Loucy (cell line): ENCODE results near the gene MYO1E.

Source experiments
- H2AFZ ChIP-seq: fragments of 200-600 bp; sonication (generic); 2 replicates; pipeline ENCODE4 v1.6.0; 2016; ENCODE audit warnings: antibody characterized with exemption, mild to moderate bottlenecking, low read length, moderate library complexity
- H3F3A ChIP-seq: fragments of 200-600 bp; 2 replicates; pipeline ENCODE4 v1.6.0; 2016; ENCODE audit warnings: antibody characterized with exemption, low read depth, mild to moderate bottlenecking
- H3K27me3 ChIP-seq: fragments of 200-600 bp; sonication (generic); 2 replicates; pipeline ENCODE4 v1.6.1; 2014; ENCODE audit warnings: low read length, mild to moderate bottlenecking; ENCODE audit not compliant: insufficient read depth, poor library complexity, severe bottlenecking
- H3K36me3 ChIP-seq: fragments of 200-600 bp; sonication (generic); 2 replicates; pipeline ENCODE4 v1.6.1; 2016; ENCODE audit warnings: low read length; ENCODE audit not compliant: insufficient read depth
- H3K4me1 ChIP-seq: fragments of 200-600 bp; sonication (generic); 2 replicates; pipeline ENCODE4 v1.5.1; 2014; ENCODE audit warnings: low read length, mild to moderate bottlenecking; ENCODE audit not compliant: insufficient read depth, poor library complexity, severe bottlenecking
- H3K4me2 ChIP-seq: fragments of 200-600 bp; sonication (generic); 2 replicates; pipeline ENCODE4 v1.6.0; 2014; ENCODE audit warnings: antibody characterized with exemption, low read length, low read depth, mild to moderate bottlenecking; ENCODE audit not compliant: poor library complexity, severe bottlenecking
- H3K4me3 ChIP-seq: fragments of 200-600 bp; sonication (generic); 2 replicates; pipeline ENCODE4 v1.5.1; 2014; ENCODE audit warnings: low read length, mild to moderate bottlenecking, mixed read lengths; ENCODE audit not compliant: poor library complexity, severe bottlenecking
- H3K79me2 ChIP-seq: fragments of 200-600 bp; sonication (generic); 2 replicates; pipeline ENCODE4 v1.6.1; 2014; ENCODE audit warnings: low read length; ENCODE audit not compliant: insufficient read depth
- H3K9ac ChIP-seq: fragments of 200-600 bp; sonication (generic); 2 replicates; pipeline ENCODE4 v1.6.0; 2014; ENCODE audit warnings: mild to moderate bottlenecking, low read depth, low read length, moderate library complexity; ENCODE audit not compliant: poor library complexity, severe bottlenecking
- H3K9me2 ChIP-seq: fragments of 200-600 bp; sonication (generic); replicated peaks from 2 replicates; pipeline ENCODE4 v1.6.1; 2016; ENCODE audit warnings: low read depth, low read length, mixed read lengths
- H3K9me3 ChIP-seq: fragments of 200-600 bp; sonication (generic); 2 replicates; pipeline ENCODE4 v1.6.1; 2014; ENCODE audit warnings: mild to moderate bottlenecking, antibody characterized with exemption, low read length, low read depth; ENCODE audit not compliant: insufficient read depth
- H4K20me1 ChIP-seq: fragments of 200-600 bp; sonication (generic); 2 replicates; pipeline ENCODE4 v1.6.0; 2014; ENCODE audit warnings: antibody characterized with exemption, low read length, mild to moderate bottlenecking; ENCODE audit not compliant: insufficient read depth, poor library complexity, severe bottlenecking
- EZH2phosphoT487 ChIP-seq: fragments of 200-600 bp; IDR thresholded peaks from 2 replicates; pipeline ENCODE4 v1.6.1; 2018; ENCODE audit warnings: antibody characterized with exemption, mild to moderate bottlenecking, moderate library complexity, borderline replicate concordance
- TF ChIP-seq, protein P1 (sequence below): fragments of 200-600 bp; sonication (generic); conservative IDR thresholded peaks from 2 replicates; pipeline ENCODE4 v1.5.1; 2014; ENCODE audit warnings: mild to moderate bottlenecking, antibody characterized with exemption, low read length

MYO1E gene

DNA sequence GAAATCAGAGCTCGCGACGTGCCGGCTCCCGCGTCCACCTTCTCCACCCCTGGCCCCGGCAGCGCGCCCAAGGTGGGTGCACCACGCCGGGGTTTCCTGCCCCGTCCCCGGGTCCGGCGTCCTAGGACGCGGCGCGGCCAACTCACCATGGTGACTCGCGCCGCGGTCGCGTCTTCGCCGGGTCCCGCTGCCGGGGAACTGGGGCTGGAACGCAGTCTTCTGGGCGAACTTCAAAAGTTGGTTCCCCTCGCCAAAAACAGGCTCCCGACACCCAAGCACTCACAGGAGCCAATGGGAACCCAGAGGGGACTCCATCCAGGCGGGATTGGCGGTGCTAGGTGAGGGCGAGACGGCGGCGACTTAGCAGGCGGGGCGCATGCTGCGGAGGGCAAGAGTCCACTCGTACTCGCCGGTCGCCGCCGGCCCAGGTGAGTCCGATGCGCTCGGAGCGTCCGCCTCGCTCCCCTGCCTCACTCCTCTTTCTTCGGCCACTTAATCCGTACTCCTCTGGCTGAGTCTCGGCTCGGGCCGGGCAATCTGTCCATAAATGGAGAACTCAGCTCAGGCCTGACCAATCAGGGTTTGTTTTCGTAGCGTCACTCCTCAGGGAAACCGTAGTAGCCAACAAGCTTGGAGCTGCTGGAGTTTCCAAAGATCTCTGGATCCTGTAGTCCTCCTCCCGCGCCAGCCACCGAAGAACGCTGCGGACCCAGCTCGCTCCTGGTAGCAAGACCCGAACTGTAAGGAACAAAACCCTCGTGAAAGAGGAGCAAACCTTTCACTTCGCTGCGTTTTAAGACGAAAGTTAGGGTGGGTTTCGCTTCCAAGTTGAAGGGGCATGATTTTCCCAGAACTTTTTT, at the start of gene MYO1E:
Gene MYO1E, minus strand, starts transcription at position 520 of the 860 bp plus-strand sequence. Its CDS starts 371 bp downstream, at position 149.
- Histone ChIP-seq H3K9me3 (no peaks in the 10 kb centered on the region), H3F3A (no peaks in the 10 kb centered on the region), H3K79me2 (no peaks in the 10 kb centered on the region), H3K9ac (no peak within 1 kb of the TSS), H4K20me1 (no peaks in the 10 kb centered on the region), H3K36me3 (no peaks in the 10 kb centered on the region), H3K4me3 (no peak within 1 kb of the TSS), H2AFZ (no peak within 1 kb of the TSS), H3K4me2 (no peak within 1 kb of the TSS), H3K9me2 (no peaks in the 10 kb centered on the region), H3K4me1 (no peaks in the 10 kb centered on the region), H3K27me3 (no peaks in the 10 kb centered on the region)
- no peak for TF ChIP-seq EZH2phosphoT487
- TF ChIP-seq, protein P1, sequence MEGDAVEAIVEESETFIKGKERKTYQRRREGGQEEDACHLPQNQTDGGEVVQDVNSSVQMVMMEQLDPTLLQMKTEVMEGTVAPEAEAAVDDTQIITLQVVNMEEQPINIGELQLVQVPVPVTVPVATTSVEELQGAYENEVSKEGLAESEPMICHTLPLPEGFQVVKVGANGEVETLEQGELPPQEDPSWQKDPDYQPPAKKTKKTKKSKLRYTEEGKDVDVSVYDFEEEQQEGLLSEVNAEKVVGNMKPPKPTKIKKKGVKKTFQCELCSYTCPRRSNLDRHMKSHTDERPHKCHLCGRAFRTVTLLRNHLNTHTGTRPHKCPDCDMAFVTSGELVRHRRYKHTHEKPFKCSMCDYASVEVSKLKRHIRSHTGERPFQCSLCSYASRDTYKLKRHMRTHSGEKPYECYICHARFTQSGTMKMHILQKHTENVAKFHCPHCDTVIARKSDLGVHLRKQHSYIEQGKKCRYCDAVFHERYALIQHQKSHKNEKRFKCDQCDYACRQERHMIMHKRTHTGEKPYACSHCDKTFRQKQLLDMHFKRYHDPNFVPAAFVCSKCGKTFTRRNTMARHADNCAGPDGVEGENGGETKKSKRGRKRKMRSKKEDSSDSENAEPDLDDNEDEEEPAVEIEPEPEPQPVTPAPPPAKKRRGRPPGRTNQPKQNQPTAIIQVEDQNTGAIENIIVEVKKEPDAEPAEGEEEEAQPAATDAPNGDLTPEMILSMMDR: no peak

DNA sequence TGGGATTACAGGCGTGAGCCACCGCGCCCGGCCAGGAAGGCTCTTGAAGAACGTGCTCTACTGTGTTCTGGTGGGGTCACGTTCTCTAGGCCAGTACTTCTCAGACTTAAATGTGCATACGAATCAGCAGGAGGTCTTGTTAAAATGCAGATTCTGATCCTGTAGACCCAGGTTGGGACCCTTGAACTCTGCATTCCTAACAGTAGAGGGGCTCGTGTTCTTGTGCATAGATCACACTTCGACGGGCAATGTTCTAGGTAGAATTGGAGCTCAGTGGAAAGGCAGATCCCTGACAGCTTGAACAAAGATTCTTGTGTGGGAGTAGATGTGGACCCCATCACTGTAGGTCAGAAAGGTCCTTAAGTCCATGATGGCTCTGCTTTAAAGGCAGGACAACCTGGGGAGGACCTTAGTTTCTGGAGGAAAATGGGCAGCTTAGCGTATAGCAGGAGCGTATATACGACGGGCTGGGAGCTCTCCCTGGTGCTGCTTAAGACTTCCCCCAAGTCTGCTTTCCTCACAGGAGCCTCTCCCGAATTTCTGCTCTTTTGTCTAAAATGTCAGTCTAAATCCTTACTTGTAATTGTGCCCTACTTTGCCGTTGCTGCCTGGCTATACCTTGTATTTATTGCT, 48.4 kb upstream of the MYO1E start:
- Histone ChIP-seq H3K9me2 (no peaks in the 10 kb centered on the region), H3K36me3 (no peaks in the 10 kb centered on the region), H4K20me1 (no peaks in the 10 kb centered on the region), H3K4me3 (no peak overlapping the region), H3K9ac (no peak overlapping the region), H3F3A (no peaks in the 10 kb centered on the region), H2AFZ (no peak overlapping the region), H3K4me2 (no peak overlapping the region), H3K79me2 (no peaks in the 10 kb centered on the region), H3K9me3 (no peaks in the 10 kb centered on the region), H3K27me3 (no peaks in the 10 kb centered on the region), H3K4me1 (no peaks in the 10 kb centered on the region)
- no peak for TF ChIP-seq EZH2phosphoT487
- TF ChIP-seq, protein P1: no peak

DNA sequence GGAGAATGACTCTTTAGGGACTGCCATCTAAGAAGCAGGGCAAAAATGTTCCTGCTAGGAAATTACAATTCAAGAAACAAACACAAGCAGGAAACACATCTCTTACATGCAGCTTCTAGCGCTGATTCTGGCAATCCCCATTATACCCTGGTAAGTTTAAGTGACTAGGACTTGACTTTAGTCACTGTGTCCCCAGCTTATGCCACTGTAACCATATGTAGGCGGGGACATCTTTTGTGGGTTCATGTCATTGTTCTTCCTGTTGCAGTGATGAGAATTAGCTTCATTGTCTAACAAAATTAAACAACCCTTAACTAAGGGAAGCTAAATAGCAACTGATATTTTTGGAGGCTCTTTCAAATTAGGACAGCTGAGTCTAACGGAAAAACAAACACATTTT, 47.4 kb upstream of the MYO1E start:
- H3K27me3 ChIP-seq: no peaks in the 10 kb centered on the region
- H3K36me3 ChIP-seq: no peaks in the 10 kb centered on the region
- H4K20me1 ChIP-seq: no peaks in the 10 kb centered on the region
- H2AFZ ChIP-seq: no peak overlapping the region
- no peaks in the 10 kb centered on the region for H3K9me3 ChIP-seq
- H3K79me2 ChIP-seq: no peaks in the 10 kb centered on the region
- H3K4me2 ChIP-seq: no peak overlapping the region
- no peaks in the 10 kb centered on the region for H3K4me1 ChIP-seq
- no peaks in the 10 kb centered on the region for H3F3A ChIP-seq
- TF ChIP-seq, protein P1: no peak
- no peak for TF ChIP-seq EZH2phosphoT487
- H3K9me2 ChIP-seq: no peaks in the 10 kb centered on the region
- no peak overlapping the region for H3K4me3 ChIP-seq
- H3K9ac ChIP-seq: no peak overlapping the region
